Uterus (tissue), 4 donors: ENCODE data around the gene FMNL3. TPM values are rescaled to one million over a fixed set of nuclear protein-coding genes. Genes with fewer than 3 reads are reported as not detected.

Experiments used
- DNase-seq, 2 donors: peaks; one replicate each; pipeline ENCODE4 v3.0.0-alpha.2; 2019 to 2020
- H3K27ac ChIP-seq, 2 donors: fragments of 200-600 bp; sonication (generic); 1 replicate in 1 of 2; 2 replicates in 1 of 2; pipeline ENCODE4 v1.5.1; 2016 to 2018
- H3K27me3 ChIP-seq, 2 donors: fragments of 200-600 bp; sonication (generic); one replicate each; pipeline ENCODE4 v1.5.1; 2018 to 2019; ENCODE audit warnings: control low read depth in 1 of 2
- H3K36me3 ChIP-seq, 2 donors: fragments of 200-600 bp; sonication (generic); one replicate each; pipeline ENCODE4 v1.5.1; 2019; ENCODE audit warnings: control low read depth in 1 of 2
- H3K4me1 ChIP-seq, 2 donors: fragments of 200-600 bp; sonication (generic); one replicate each; pipeline ENCODE4 v1.5.1; 2018 to 2019; ENCODE audit warnings: control low read depth in 1 of 2
- H3K4me3 ChIP-seq, 2 donors: fragments of 200-600 bp; sonication (generic); 1 replicate in 1 of 2; 2 replicates in 1 of 2; pipeline ENCODE4 v1.5.1; 2018 to 2019; ENCODE audit warnings: mild to moderate bottlenecking in 1 of 2
- H3K9me3 ChIP-seq, 2 donors: fragments of 200-600 bp; sonication (generic); one replicate each; pipeline ENCODE4 v1.5.1; 2019; ENCODE audit warnings: control low read depth in 1 of 2
- POLR2A ChIP-seq, 2 donors: fragments of 450-650 bp; IDR thresholded peaks; one replicate each; pipeline ENCODE4 v1.6.1; 2016; ENCODE audit warnings: antibody characterized with exemption in 2 of 2, mild to moderate bottlenecking in 1 of 2, moderate library complexity in 1 of 2
- intact Hi-C: fragments of 100-400 bp; cut with DNase I; formaldehyde crosslinking; loops from one replicate; pipeline ENCODE4 v1.15.1; 2023; ENCODE audit warnings: low total_unique reads
- total RNA-seq, 4 donors: library from RNA; depleted of rRNA in 3 of 4; stranded (reverse); fragments of >200 nt in 3 of 4; gene quantifications; one replicate each; pipeline versions ENCODE4 v1.1.0 to v1.2.4, GENCODE V29; 2014 to 2023
- TF ChIP-seq, protein P1 (sequence below), 4 experiments: fragments of 200-600 bp in 2 of 4; fragments of 450-650 bp in 2 of 4; sonication (generic) in 2 of 4; IDR thresholded peaks; one replicate each; pipeline ENCODE4 v1.5.1; 2016 to 2019; ENCODE audit warnings: antibody characterized with exemption in 4 of 4, mild to moderate bottlenecking in 2 of 4, moderate library complexity in 1 of 4
- donor health status: DM: yes; HTN: yes; CAD: no.

The FMNL3 gene, protein sequence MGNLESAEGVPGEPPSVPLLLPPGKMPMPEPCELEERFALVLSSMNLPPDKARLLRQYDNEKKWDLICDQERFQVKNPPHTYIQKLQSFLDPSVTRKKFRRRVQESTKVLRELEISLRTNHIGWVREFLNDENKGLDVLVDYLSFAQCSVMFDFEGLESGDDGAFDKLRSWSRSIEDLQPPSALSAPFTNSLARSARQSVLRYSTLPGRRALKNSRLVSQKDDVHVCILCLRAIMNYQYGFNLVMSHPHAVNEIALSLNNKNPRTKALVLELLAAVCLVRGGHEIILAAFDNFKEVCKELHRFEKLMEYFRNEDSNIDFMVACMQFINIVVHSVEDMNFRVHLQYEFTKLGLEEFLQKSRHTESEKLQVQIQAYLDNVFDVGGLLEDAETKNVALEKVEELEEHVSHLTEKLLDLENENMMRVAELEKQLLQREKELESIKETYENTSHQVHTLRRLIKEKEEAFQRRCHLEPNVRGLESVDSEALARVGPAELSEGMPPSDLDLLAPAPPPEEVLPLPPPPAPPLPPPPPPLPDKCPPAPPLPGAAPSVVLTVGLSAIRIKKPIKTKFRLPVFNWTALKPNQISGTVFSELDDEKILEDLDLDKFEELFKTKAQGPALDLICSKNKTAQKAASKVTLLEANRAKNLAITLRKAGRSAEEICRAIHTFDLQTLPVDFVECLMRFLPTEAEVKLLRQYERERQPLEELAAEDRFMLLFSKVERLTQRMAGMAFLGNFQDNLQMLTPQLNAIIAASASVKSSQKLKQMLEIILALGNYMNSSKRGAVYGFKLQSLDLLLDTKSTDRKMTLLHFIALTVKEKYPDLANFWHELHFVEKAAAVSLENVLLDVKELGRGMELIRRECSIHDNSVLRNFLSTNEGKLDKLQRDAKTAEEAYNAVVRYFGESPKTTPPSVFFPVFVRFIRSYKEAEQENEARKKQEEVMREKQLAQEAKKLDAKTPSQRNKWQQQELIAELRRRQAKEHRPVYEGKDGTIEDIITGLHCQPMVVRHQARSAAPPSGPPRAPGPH
- 10 to 100 TPM in 2 of 4 donors, 1 to 10 TPM in 2; 3.3 to 45.7 (median 20.4) TPM for total RNA-seq

DNA sequence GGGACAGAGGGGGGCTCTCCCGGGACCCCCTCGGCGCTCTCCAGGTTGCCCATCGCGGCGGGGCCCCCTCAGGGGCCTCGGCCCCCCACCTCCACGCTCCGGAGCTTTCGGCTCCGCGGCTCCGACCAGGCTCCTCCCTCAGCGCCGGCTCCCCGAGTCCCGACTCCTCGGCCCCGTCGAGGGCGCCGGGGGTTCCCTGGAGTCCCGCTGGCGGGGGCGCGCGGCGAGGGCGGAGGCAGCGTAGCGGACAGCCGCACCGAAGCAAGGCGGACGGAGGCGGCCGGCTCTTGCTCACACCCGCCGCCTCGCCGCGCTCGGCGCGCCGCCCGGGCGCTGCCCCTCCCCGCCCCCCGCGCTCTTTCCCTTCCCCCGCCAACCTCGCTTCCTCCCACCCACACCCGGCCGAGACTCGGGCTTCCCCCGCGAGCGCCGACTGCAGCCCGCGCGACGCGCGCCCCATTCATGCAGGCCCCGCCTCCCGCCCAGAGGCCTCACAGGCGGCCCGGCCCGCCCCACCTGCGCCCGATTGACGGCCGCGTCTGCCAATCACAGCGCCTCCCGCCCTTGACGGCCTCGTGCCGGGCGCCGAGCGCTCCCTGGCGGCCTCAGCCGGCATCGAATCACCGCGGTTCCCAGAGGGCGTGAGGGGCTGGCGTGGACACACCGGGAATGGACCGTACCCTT is at the start of gene FMNL3:
TSS of gene FMNL3 (minus strand) at position 278 of the 684 bp plus-strand sequence. CDS start at position 53, 225 bp downstream.
- Histone ChIP-seq H3K27ac (peak within 1 kb of the TSS; percentile 96 to 99), H3K4me1 (peaks cover 0 to 6% of the 10 kb centered on the region in 2 donors), H3K4me3 (peak within 1 kb of the TSS; percentile 73 to 99), H3K9me3 (no peaks in the 10 kb centered on the region), H3K36me3 (no peaks in the 10 kb centered on the region), H3K27me3 (no peaks in the 10 kb centered on the region)
- peak; percentile 97 to 99 for DNase-seq
- TF ChIP-seq, protein P1, sequence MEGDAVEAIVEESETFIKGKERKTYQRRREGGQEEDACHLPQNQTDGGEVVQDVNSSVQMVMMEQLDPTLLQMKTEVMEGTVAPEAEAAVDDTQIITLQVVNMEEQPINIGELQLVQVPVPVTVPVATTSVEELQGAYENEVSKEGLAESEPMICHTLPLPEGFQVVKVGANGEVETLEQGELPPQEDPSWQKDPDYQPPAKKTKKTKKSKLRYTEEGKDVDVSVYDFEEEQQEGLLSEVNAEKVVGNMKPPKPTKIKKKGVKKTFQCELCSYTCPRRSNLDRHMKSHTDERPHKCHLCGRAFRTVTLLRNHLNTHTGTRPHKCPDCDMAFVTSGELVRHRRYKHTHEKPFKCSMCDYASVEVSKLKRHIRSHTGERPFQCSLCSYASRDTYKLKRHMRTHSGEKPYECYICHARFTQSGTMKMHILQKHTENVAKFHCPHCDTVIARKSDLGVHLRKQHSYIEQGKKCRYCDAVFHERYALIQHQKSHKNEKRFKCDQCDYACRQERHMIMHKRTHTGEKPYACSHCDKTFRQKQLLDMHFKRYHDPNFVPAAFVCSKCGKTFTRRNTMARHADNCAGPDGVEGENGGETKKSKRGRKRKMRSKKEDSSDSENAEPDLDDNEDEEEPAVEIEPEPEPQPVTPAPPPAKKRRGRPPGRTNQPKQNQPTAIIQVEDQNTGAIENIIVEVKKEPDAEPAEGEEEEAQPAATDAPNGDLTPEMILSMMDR (IDR thresholded peaks at IDR 0.05): peak; percentile 95 to 100 (median 98)
- TF ChIP-seq POLR2A (IDR thresholded peaks at IDR 0.05): peak in 1 of 2 donors; percentile 62
- intact Hi-C loops: loop anchor here (2.0 kb wide), 1 partner anchor 62 kb away; no protein-coding TSS in a partner anchor

DNA sequence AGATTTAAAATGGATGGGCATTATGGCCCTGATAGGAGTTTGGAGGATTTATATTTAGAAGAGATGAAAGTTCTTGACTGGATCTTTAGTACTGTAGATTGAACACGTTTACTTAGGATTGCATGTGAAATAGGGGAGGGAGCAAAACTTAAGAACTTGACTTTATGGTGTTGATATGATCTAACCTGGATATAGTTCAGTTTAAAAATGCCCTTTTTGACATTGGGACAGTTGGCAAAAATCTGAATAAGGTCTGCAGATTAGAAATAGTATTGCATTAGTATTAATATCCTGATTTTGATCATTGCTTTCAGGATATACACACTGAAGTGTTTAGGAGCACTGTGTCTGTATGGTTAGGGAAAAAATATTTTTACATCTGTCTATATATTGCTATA is 43.8 kb upstream of the FMNL3 start:
- H3K4me1 ChIP-seq: no peaks in the 10 kb centered on the region
- H3K9me3 ChIP-seq: no peaks in the 10 kb centered on the region
- H3K27ac ChIP-seq: no peak overlapping the region
- H3K4me3 ChIP-seq: no peak overlapping the region
- H3K36me3 ChIP-seq: no peaks in the 10 kb centered on the region
- no peak for DNase-seq
- intact Hi-C loops: no loop called here
- H3K27me3 ChIP-seq: no peaks in the 10 kb centered on the region
- TF ChIP-seq POLR2A (IDR thresholded peaks at IDR 0.05): no peak
- TF ChIP-seq, protein P1 (IDR thresholded peaks at IDR 0.05): no peak

DNA sequence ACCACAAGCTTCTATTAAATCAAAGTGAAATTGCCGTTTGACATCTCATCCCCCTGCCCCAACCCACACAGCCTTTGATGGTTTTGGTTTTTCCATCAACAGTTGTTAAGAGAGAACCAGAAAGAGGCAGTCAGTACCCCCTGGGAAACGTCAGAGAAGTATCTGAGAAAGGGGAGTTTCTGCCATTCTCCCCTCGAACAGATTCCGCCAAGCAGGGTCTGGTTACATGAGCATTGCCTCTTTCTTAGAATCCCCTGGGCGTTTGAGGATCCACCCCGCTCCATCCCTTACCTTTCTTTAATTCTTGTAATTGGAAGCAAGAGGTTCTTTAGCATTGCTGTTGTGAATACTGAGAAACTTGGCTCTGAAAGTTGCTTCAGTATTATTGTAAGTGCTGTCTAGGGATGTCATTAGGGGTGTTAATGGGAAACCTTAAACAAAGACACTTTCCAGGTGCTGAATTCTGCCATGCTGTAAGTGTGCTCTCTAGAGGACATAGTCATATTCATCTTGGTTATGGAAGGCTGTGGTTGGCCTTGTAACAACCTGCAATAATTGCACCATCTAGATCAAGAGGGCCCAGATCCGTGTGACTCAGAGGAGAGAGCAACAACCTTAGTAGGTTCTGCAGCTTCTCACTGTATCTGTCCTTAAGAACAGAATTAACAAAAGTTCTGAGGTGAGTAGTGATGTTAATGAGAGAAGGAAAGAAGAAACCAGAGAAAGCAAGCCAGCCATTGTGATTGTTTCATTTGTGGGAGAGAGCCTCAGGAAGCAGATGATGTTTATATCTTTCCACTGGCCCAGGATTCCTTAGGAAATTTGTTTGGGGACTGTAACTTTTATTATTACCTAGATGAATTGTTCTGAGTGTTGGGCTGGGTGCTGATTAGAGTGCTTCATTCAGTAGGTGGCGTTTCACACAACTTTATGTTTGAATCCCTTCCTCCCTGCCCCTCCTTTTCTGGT is 43.1 kb upstream of the FMNL3 start:
- H3K27me3 ChIP-seq: no peaks in the 10 kb centered on the region
- no peaks in the 10 kb centered on the region for H3K9me3 ChIP-seq
- intact Hi-C loops: no loop called here
- H3K27ac ChIP-seq: no peak overlapping the region
- no peak overlapping the region for H3K4me3 ChIP-seq
- H3K4me1 ChIP-seq: no peaks in the 10 kb centered on the region
- no peaks in the 10 kb centered on the region for H3K36me3 ChIP-seq
- DNase-seq: no peak
- TF ChIP-seq, protein P1 (IDR thresholded peaks at IDR 0.05): no peak
- TF ChIP-seq POLR2A (IDR thresholded peaks at IDR 0.05): no peak

DNA sequence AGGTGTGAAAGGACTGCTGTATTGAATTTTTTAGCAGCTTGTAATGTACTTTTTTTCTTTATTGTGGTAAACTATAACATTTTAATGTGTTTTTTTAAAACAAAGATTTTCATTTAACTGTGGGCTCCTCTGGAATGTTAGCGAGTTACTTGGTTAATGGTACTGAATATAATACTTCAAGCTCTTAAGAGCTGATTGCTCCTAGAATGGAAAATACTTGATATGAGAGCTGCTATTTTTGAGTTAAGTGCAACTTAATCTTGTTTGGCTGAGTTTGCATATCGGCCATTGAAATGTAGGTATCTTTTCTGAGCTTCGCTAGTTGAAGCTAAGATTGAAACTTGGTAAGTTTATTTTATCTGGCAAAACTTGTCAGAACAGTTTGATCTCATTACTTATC is 41.6 kb upstream of the FMNL3 start:
- Histone ChIP-seq H3K4me3 (no peak overlapping the region), H3K9me3 (no peaks in the 10 kb centered on the region), H3K4me1 (peaks cover 0 to under 1% of the 10 kb centered on the region in 2 donors), H3K27ac (no peak overlapping the region), H3K27me3 (no peaks in the 10 kb centered on the region), H3K36me3 (no peaks in the 10 kb centered on the region)
- no peak for DNase-seq
- no peak for TF ChIP-seq POLR2A (IDR thresholded peaks at IDR 0.05)
- TF ChIP-seq, protein P1 (IDR thresholded peaks at IDR 0.05): no peak
- intact Hi-C loops: no loop called here
